ENCODE results near the gene NPY4R2.
"Not testable (repeated sequence)": the region's sequence is repeated elsewhere in the genome, so short reads cannot be mapped to it uniquely, and the experiment has no call there.

DNA sequence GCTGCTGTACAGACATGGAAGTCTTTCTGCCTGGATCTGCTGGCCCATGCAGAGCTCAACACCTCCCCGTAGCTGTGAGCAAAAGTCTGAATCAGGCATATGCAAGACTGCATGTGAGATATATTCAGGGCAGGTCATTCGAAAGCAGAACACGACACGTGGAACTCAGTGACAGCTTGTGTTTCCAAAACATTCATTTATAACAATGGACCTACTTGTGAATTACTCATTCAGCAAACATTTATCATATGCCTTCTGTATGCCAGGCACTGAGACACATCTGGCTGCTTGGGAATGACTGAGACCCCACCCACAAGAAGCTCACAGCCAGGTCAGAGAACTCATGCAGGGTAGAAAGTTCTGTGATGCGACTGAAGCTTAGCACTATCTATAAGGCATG is 46.2 kb upstream of the NPY4R2 start:
- TF ChIP-seq CTCF (IDR thresholded peaks at IDR 0.05; ENCODE audit: low read depth, low read length); EZH2phosphoT487 (IDR thresholded peaks at IDR 0.05; ENCODE audit: low read depth): not testable (repeated sequence)

Data from OCI-LY3 (cell line).